CD4-positive, alpha-beta T cell (primary cell): ENCODE measurements around the gene ELOB. TPM values are rescaled to one million over a fixed set of nuclear protein-coding genes. Genes with fewer than 3 reads are reported as not detected.

Source experiments
- ATAC-seq: fragments of 200-7000 bp; cut with Tn5 transposase; one replicate; pipeline ENCODE4 v1.10.0; 2022; ENCODE audit warnings: mild to moderate bottlenecking; ENCODE audit not compliant: poor library complexity
- CTCF ChIA-PET: fragments of 350-600 bp; sonication (Branson Sonifier 250); formaldehyde crosslinking; loops from one replicate; lab custom pipeline; 2021; ENCODE audit warnings: antibody characterized with exemption, inconsistent platforms; lab: Charles Lee
- POLR2A ChIA-PET: fragments of 350-600 bp; sonication (Branson Sonifier 250); formaldehyde crosslinking; loops from one replicate; lab custom pipeline; 2021; ENCODE audit warnings: antibody characterized with exemption, inconsistent platforms; lab: Charles Lee
- DNase-seq, 14 experiments: peaks; one replicate each; pipeline ENCODE4 v3.0.0-alpha.2; 2013 to 2020; ENCODE audit warnings: mixed read lengths in 2 of 14
- H3K27ac ChIP-seq, 2 donors: one replicate each; pipeline versions ENCODE4 v1.5.1 to v1.7.0; 2013; ENCODE audit warnings: low read length in 2 of 2, low read depth in 1 of 2, mild to moderate bottlenecking in 1 of 2
- H3K27me3 ChIP-seq, 2 experiments: 1 replicate in 1 of 2; 2 replicates in 1 of 2; pipeline versions ENCODE4 v1.6.1 to v1.7.0; 2013; ENCODE audit warnings: low read length in 2 of 2, control low read depth in 1 of 2, mild to moderate bottlenecking in 1 of 2, moderate library complexity in 1 of 2; ENCODE audit not compliant: insufficient read depth in 2 of 2, control insufficient read depth in 1 of 2
- H3K36me3 ChIP-seq: one replicate; pipeline ENCODE4 v1.6.1; 2013; ENCODE audit warnings: low read length, control low read depth; ENCODE audit not compliant: insufficient read depth
- H3K4me1 ChIP-seq: one replicate; pipeline ENCODE4 v1.6.1; 2013; ENCODE audit warnings: low read length, control low read depth; ENCODE audit not compliant: insufficient read depth
- H3K4me3 ChIP-seq: one replicate; pipeline ENCODE4 v1.5.1; 2013; ENCODE audit warnings: mild to moderate bottlenecking, low read length, moderate library complexity
- H3K9me3 ChIP-seq, 2 experiments: 1 replicate in 1 of 2; 2 replicates in 1 of 2; pipeline versions ENCODE4 v1.6.1 to v1.7.0; 2013; ENCODE audit warnings: low read length in 2 of 2, mild to moderate bottlenecking in 2 of 2, control low read depth in 1 of 2, moderate library complexity in 1 of 2; ENCODE audit not compliant: control insufficient read depth in 1 of 2, insufficient read depth in 1 of 2
- H3K27ac Mint-ChIP-seq: one replicate; pipeline ENCODE4 v1.8.0; 2020; ENCODE audit warnings: mixed read lengths
- H3K27me3 Mint-ChIP-seq: one replicate; pipeline ENCODE4 v1.8.0; 2021; ENCODE audit warnings: mixed read lengths
- H3K36me3 Mint-ChIP-seq: one replicate; pipeline ENCODE4 v1.8.0; 2021; ENCODE audit warnings: low read depth, mixed read lengths
- H3K4me1 Mint-ChIP-seq: one replicate; pipeline ENCODE4 v1.8.0; 2021; ENCODE audit warnings: low read depth, mixed read lengths
- H3K4me3 Mint-ChIP-seq: one replicate; pipeline ENCODE4 v1.8.0; 2020; ENCODE audit warnings: mild to moderate bottlenecking, mixed read lengths
- H3K9me3 Mint-ChIP-seq: one replicate; pipeline ENCODE4 v1.8.0; 2020; ENCODE audit warnings: mixed read lengths
- intact Hi-C, 2 experiments: fragments of 100-400 bp; cut with DNase I in 1 of 2; cut with micrococcal nuclease in 1 of 2; formaldehyde crosslinking; loops; one replicate each; pipeline versions ENCODE4 v1.15.1 to v1.9.0; 2023 to 2025; cut with DNase I, micrococcal nuclease
- total RNA-seq, 174 experiments: library from RNA in 2 of 174; stranded (reverse) in 2 of 174; gene quantifications; one replicate each; pipeline ENCODE4 v1.2.3 and lab custom pipeline; 2021 to 2026
- TF ChIP-seq, protein P1 (sequence below): fragments of 200-600 bp; IDR thresholded peaks from one replicate; pipeline ENCODE4 v1.8.0; 2022; ENCODE audit warnings: antibody characterized with exemption, mild to moderate bottlenecking

The ELOB gene
- total RNA-seq, 2 experiments from 2014 or later = 102 to 103 TPM

GRCh38 chr16:2755158-2755557 lies 21.9 kb downstream of the ELOB start:
- peaks cover 77% of the 10 kb centered on the region for H3K4me1 Mint-ChIP-seq
- ATAC-seq (no peak), DNase-seq (no peak)
- H3K36me3 ChIP-seq = peaks cover 46% of the 10 kb centered on the region
- peaks cover 2% of the 10 kb centered on the region for H3K9me3 Mint-ChIP-seq
- TF ChIP-seq, protein P1, sequence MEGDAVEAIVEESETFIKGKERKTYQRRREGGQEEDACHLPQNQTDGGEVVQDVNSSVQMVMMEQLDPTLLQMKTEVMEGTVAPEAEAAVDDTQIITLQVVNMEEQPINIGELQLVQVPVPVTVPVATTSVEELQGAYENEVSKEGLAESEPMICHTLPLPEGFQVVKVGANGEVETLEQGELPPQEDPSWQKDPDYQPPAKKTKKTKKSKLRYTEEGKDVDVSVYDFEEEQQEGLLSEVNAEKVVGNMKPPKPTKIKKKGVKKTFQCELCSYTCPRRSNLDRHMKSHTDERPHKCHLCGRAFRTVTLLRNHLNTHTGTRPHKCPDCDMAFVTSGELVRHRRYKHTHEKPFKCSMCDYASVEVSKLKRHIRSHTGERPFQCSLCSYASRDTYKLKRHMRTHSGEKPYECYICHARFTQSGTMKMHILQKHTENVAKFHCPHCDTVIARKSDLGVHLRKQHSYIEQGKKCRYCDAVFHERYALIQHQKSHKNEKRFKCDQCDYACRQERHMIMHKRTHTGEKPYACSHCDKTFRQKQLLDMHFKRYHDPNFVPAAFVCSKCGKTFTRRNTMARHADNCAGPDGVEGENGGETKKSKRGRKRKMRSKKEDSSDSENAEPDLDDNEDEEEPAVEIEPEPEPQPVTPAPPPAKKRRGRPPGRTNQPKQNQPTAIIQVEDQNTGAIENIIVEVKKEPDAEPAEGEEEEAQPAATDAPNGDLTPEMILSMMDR = no peak
- peaks cover 76% of the 10 kb centered on the region for H3K36me3 Mint-ChIP-seq
- H3K27me3 Mint-ChIP-seq = no peaks in the 10 kb centered on the region
- POLR2A ChIA-PET = interaction anchor here (5.5 kb wide), 1 partner anchor 21 kb away, joined by 88 read pairs; the partner anchor contains the start of gene ELOB
- peak overlapping the region; percentile 97 for H3K4me3 ChIP-seq
- peak overlapping the region; percentile 100 for H3K27ac Mint-ChIP-seq
- CTCF ChIA-PET = interaction anchor here (1.3 kb wide), 1 partner anchor 19 kb away, joined by 3 read pairs; no protein-coding TSS in a partner anchor
- peak overlapping the region; percentile 14 to 18 for H3K27ac ChIP-seq
- intact Hi-C loops = no loop called here
- no peaks in the 10 kb centered on the region for H3K27me3 ChIP-seq
- H3K4me3 Mint-ChIP-seq = peak overlapping the region; percentile 93
- H3K9me3 ChIP-seq = peaks cover 0 to 12% of the 10 kb centered on the region in 2 experiments
- H3K4me1 ChIP-seq = peaks cover 59% of the 10 kb centered on the region

DNA sequence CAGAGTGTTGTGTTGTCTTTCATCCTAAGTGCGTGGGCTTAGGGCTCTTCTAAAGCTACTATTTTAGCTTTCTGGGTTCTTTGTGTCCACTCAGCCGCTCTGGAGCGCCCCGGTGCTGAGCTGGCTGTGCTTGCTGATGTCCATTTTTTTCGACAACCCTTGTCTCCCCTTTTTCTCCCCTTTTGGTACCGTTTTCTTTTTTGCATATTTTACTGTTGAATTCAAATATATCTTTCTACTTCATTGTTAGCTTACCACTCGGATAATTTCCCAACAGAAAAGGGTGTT lies 23.4 kb downstream of the ELOB start:
- CTCF ChIA-PET = interaction anchor here (0.9 kb wide), 1 partner anchor 10 kb away, joined by 3 read pairs; no protein-coding TSS in a partner anchor

GRCh38 chr16:2752850-2753732 lies 24.0 kb downstream of the ELOB start:
- ChIA-PET CTCF (interaction anchor here (0.9 to 1.2 kb wide), 2 partner anchors 11 to 115 kb away, joined by 3 read pairs; no protein-coding TSS in a partner anchor), POLR2A (interaction anchor here (0.8 to 5.5 kb wide), 12 partner anchors 9 to 159 kb away, joined by 3 to 88 read pairs (median 5); partner anchors contain the start of genes ELOB, FLYWCH1, FLYWCH2 and KCTD5)
- Mint-ChIP-seq H3K27ac (peak overlapping the region; percentile 100), H3K9me3 (peaks cover 2% of the 10 kb centered on the region), H3K36me3 (peaks cover 55% of the 10 kb centered on the region), H3K27me3 (no peaks in the 10 kb centered on the region), H3K4me3 (peak overlapping the region; percentile 93), H3K4me1 (peaks cover 65% of the 10 kb centered on the region)
- intact Hi-C loops = loop anchor here (1.0 to 2.0 kb wide), 4 partner anchors 24 to 80 kb away; partner anchors contain the start of genes ELOB (in 2 of the 2) and KCTD5 (in 1 of the 2)
- Histone ChIP-seq H3K9me3 (peaks cover 0 to 12% of the 10 kb centered on the region in 2 experiments), H3K27ac (peak overlapping the region; percentile 97 to 98), H3K27me3 (no peaks in the 10 kb centered on the region), H3K4me1 (peaks cover 61% of the 10 kb centered on the region), H3K36me3 (peaks cover 26% of the 10 kb centered on the region), H3K4me3 (peak overlapping the region; percentile 97)
- ATAC-seq (peak; percentile 35), DNase-seq (peak in 9 of 14 experiments; percentile 41 to 86 (median 55))
- TF ChIP-seq, protein P1 = no peak

More for the DNA sequence above, 23.4 kb downstream of the ELOB start:
- ATAC-seq = no peak
- Mint-ChIP-seq H3K27ac (peak overlapping the region; percentile 100), H3K4me3 (peak overlapping the region; percentile 93), H3K27me3 (no peaks in the 10 kb centered on the region), H3K9me3 (peaks cover 2% of the 10 kb centered on the region), H3K36me3 (peaks cover 61% of the 10 kb centered on the region), H3K4me1 (peaks cover 68% of the 10 kb centered on the region)
- DNase-seq = no peak
- no peaks in the 10 kb centered on the region for H3K27me3 ChIP-seq
- POLR2A ChIA-PET = interaction anchor here (1.1 to 5.5 kb wide), 5 partner anchors 19 to 130 kb away, joined by 3 to 88 read pairs (median 12); partner anchors contain the start of genes ELOB, FLYWCH2 and KCTD5
- H3K4me3 ChIP-seq = peak overlapping the region; percentile 97
- H3K9me3 ChIP-seq = peaks cover 0 to 12% of the 10 kb centered on the region in 2 experiments
- TF ChIP-seq, protein P1 = no peak
- intact Hi-C loops = loop anchor here in 1 of 2 experiments (2.0 kb wide), 1 partner anchor 23 kb away; the partner anchor contains the start of gene ELOB
- peak overlapping the region; percentile 97 to 98 for H3K27ac ChIP-seq
- peaks cover 61% of the 10 kb centered on the region for H3K4me1 ChIP-seq
- peaks cover 31% of the 10 kb centered on the region for H3K36me3 ChIP-seq
